Measurements from ENCODE around the gene ERVFRD-1.

The ERVFRD-1 gene

DNA sequence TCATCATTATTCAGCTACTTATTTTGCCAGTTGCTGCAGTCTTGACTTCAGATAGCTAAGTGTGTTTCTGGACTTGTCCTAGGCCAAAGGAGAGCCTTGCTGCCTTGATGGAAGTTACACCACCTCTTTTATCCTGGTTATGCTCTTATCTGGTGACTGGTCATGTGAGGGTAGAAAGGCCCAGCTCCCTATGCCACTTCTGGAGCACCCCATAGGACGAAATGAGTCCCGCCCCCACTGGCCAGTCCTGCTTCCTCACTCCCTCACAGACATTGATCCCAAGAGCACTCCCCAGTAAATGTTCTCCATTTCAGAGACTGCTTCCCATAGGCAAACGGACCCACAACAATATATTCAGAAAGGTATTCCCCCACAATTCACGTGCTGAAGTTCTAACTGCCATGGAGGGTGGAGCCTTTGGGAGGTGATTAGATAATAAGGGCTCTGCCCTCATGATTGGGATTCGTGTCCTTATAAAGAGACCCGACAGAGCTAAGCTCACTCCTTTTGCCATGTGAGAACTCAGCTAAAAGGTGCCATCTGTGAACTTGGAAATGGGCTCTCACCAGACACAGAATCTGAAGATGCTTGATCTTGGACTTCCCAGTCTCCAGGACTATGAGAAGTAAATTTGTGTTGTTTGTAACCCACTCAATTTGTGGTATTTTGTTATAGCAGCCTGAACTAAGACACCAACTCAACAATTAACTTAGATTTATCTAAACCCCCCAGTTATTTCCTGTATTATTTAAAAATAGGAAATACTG, 45.9 kb downstream of the ERVFRD-1 start:
- TF ChIP-seq, protein P1, sequence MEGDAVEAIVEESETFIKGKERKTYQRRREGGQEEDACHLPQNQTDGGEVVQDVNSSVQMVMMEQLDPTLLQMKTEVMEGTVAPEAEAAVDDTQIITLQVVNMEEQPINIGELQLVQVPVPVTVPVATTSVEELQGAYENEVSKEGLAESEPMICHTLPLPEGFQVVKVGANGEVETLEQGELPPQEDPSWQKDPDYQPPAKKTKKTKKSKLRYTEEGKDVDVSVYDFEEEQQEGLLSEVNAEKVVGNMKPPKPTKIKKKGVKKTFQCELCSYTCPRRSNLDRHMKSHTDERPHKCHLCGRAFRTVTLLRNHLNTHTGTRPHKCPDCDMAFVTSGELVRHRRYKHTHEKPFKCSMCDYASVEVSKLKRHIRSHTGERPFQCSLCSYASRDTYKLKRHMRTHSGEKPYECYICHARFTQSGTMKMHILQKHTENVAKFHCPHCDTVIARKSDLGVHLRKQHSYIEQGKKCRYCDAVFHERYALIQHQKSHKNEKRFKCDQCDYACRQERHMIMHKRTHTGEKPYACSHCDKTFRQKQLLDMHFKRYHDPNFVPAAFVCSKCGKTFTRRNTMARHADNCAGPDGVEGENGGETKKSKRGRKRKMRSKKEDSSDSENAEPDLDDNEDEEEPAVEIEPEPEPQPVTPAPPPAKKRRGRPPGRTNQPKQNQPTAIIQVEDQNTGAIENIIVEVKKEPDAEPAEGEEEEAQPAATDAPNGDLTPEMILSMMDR (IDR thresholded peaks at IDR 0.05) = no peak

DNA sequence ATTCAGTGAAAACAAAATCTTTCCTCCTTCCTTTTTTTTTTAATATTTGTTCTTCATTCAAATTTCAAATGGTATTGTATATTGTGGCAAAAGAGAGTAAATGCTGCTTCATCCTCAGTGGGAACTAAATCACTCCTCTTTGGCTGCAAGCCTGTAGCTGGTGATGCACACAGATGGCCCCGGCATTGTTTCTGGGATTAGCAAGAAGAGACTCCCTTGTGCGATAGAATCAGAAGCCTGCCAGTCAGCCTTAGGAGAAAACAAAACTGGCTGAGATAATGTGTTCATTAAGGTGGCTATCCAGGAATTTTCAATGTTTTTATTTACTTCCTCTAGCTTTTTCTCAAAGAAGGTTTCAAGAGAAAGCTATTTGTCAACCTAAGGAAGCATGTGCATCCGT, 46.7 kb downstream of the ERVFRD-1 start:
- TF ChIP-seq, protein P1 (IDR thresholded peaks at IDR 0.05) = no peak

DNA sequence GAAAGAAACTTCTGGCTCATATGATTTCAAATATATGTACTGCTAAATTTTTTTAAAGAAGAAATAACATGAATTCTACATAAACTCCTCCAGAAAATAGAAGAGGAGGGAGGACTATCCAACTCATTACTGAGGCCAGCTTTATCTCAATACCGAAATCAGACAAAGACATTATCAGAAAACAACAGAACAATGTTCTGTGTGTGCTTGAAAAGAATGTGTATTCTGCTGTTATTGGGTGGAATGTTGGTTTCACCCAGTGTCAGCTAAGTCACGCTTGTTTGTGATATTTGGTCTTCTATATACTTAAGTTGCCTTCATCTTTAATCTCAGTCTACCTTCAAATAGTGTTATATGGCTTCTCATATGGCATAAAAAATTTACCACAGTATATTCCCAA, 48.8 kb downstream of the ERVFRD-1 start:
- TF ChIP-seq, protein P1 (IDR thresholded peaks at IDR 0.05) = no peak

DNA sequence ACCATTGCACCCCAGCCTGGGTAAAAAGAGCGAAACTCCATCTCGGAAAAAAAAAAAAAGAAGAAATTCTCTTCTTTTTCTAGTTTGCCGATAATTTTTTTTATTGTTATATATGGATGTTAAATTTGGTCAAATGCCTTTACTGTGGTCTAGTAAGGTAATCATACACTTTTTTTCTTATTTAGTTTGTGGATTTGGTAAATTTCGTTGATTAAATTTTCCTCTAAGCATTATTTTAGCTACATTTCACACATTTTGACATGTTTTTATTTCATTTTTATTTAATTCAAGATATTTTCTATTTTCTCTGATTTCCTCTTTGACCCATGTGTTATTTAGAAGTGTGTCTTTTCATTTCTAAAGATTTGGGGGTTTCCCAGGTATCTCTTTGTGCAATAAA, 49.4 kb downstream of the ERVFRD-1 start:
- TF ChIP-seq, protein P1 (IDR thresholded peaks at IDR 0.05) = no peak

DNA sequence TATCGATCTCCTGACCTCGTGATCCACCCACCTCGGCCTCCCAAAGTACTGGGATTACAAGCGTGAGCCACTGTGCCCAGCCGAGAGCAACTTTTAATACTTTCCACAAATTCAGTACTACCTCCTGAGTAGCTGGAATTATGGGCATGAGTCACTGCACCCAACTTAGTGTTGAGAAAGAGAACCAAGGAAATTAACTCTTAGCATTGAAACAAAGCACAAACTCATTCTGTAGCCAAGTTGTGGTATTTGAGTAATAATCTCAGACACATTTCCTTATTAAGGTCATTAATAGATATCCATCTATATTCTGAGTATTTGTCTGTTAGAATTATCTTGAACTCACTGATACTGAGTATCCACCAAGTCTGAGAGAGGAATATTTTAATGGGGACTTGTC, 53.1 kb downstream of the ERVFRD-1 start:
- TF ChIP-seq, protein P1 (IDR thresholded peaks at IDR 0.05) = no peak

DNA sequence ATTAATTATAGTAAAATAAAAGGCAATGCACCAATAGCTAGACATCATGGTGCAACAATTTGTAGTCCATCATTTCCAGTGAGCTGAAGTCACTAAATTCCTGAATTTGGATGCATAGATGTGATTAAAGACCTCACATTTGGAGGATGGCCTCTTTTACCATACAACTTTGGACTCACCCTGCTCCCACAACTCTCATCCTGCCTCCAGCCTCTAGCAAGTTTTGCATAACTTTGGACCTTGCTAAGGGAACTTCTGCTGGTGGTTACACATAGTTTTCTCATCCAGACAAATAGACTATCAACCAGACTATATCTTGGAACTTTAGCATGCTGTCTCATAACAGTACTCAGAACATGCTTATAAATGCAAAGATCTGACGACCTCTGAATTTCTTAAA, 54.7 kb downstream of the ERVFRD-1 start:
- TF ChIP-seq, protein P1 (IDR thresholded peaks at IDR 0.05) = no peak

DNA sequence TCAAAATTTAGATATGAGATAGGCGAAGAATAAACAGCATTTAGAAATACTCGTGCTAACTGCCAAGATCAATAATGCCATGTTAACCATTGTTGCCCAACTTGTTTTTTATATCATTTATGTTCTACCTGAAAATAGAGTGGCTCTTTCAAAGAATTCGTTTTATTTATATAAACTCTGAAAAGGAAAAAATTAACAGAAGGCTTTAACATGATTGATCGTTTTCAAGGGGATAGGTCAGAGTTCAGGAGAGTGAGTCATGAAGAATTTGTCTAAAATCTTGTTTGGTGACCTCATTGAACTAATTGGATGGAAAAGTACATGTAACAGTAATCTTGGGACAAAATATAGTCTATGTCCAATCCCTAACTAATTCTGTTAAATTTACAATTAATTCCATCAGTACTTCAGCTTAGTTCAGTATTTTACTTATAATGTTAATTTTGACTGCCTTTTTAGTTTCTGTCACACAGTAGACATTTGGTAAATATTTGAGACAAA, 56.3 kb downstream of the ERVFRD-1 start:
- TF ChIP-seq, protein P1 (IDR thresholded peaks at IDR 0.05) = no peak

Data from LNCAP (cell line).